WERI-Rb-1 (cell line): ENCODE data around the gene EIF4EBP3.

Experiments
- DNase-seq: peaks from one replicate; pipeline ENCODE4 v3.0.0-alpha.2; 2020
- H3K27ac ChIP-seq: fragments of 250-450 bp; sonication (Bioruptor Pico); 2 replicates; pipeline ENCODE4 v1.5.1; 2020; ENCODE audit warnings: mild to moderate bottlenecking, moderate library complexity
- H3K27me3 ChIP-seq: fragments of 250-450 bp; sonication (Bioruptor Pico); 2 replicates; pipeline ENCODE4 v1.5.1; 2021; ENCODE audit warnings: mild to moderate bottlenecking, low read depth, moderate library complexity; ENCODE audit not compliant: insufficient read depth, severe bottlenecking
- H3K36me3 ChIP-seq: fragments of 250-450 bp; sonication (Bioruptor Pico); 2 replicates; pipeline ENCODE4 v1.5.1; 2020; ENCODE audit warnings: mild to moderate bottlenecking, moderate library complexity
- H3K4me3 ChIP-seq: 2 replicates; pipeline ENCODE4 v1.5.1; 2011; ENCODE audit warnings: low read depth, mild to moderate bottlenecking, control low read depth, low read length
- H3K9me3 ChIP-seq: fragments of 250-450 bp; sonication (Bioruptor Pico); 2 replicates; pipeline ENCODE4 v1.5.1; 2021; ENCODE audit warnings: mild to moderate bottlenecking, moderate library complexity; ENCODE audit not compliant: severe bottlenecking
- CTCF ChIP-seq: IDR thresholded peaks from 2 replicates; pipeline ENCODE4 v1.5.1; 2011; ENCODE audit warnings: low read depth, mild to moderate bottlenecking, control low read depth, inconsistent platforms, low read length

The EIF4EBP3 gene

DNA sequence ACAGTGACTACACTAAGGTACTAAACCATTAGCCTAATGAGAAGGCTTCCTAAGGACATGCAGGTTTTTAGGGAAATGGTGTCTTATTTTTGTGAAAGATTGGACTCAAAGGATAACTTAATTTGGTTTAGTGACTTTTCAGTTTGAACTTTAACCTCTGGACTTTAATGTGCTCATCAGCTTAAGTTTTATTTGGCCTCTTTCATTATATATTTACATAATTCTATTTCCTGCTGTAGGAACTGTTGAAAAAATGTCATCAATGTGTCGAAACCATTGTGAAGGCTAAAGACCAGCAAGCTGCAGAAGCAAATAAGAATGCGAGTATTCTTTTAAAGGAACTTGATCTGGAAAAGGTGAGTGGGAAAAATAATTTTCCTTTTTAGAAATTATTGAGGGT is 34.3 kb upstream of the EIF4EBP3 start:
- H3K27ac ChIP-seq, result no peak overlapping the region
- H3K36me3 ChIP-seq, result peaks cover 78% of the 10 kb centered on the region
- H3K27me3 ChIP-seq, result no peaks in the 10 kb centered on the region
- no peak overlapping the region for H3K4me3 ChIP-seq
- TF ChIP-seq CTCF, result no peak
- no peaks in the 10 kb centered on the region for H3K9me3 ChIP-seq
- DNase-seq, result no peak

GRCh38 chr5:140524003-140524402 is 23.5 kb upstream of the EIF4EBP3 start:
- DNase-seq, result no peak
- Histone ChIP-seq H3K9me3 (no peaks in the 10 kb centered on the region), H3K36me3 (peaks cover 58% of the 10 kb centered on the region), H3K4me3 (no peak overlapping the region), H3K27me3 (no peaks in the 10 kb centered on the region), H3K27ac (no peak overlapping the region)
- TF ChIP-seq CTCF, result no peak

GRCh38 chr5:140540227-140540626 is 7.2 kb upstream of the EIF4EBP3 start:
- no peaks in the 10 kb centered on the region for H3K27me3 ChIP-seq
- no peak overlapping the region for H3K27ac ChIP-seq
- DNase-seq, result no peak
- H3K36me3 ChIP-seq, result peaks cover 91% of the 10 kb centered on the region
- H3K4me3 ChIP-seq, result no peak overlapping the region
- TF ChIP-seq CTCF, result no peak
- H3K9me3 ChIP-seq, result no peaks in the 10 kb centered on the region

GRCh38 chr5:140542972-140543371 is 4.5 kb upstream of the EIF4EBP3 start:
- Histone ChIP-seq H3K9me3 (no peaks in the 10 kb centered on the region), H3K36me3 (peaks cover 71% of the 10 kb centered on the region), H3K4me3 (no peak overlapping the region), H3K27ac (no peak overlapping the region), H3K27me3 (no peaks in the 10 kb centered on the region)
- no peak for TF ChIP-seq CTCF
- DNase-seq, result no peak

GRCh38 chr5:140544986-140545385 is 2.5 kb upstream of the EIF4EBP3 start:
- Histone ChIP-seq H3K27ac (no peak overlapping the region), H3K4me3 (no peak overlapping the region), H3K36me3 (peaks cover 63% of the 10 kb centered on the region), H3K27me3 (no peaks in the 10 kb centered on the region), H3K9me3 (no peaks in the 10 kb centered on the region)
- no peak for DNase-seq
- TF ChIP-seq CTCF, result no peak

DNA sequence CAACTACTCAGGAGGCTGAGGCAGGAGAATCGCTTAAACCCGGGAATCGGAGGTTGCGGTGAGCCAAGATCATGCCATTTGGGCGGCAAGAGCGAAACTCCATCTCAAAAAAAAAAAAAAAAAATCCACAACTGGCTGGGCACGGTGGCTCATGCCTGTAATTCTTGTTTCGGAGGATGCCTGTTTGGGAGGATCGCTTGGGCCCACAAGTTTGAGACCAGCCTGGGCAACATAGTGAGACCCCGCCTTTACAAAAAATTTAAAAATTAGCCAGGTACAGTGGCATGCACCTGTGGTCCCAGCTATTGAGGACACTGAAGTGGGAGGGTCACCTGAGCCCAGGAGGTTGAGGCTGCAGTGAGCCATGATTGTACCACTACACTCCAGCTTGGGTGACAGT is 1.9 kb upstream of the EIF4EBP3 start:
- no peak for TF ChIP-seq CTCF
- Histone ChIP-seq H3K27ac (no peak overlapping the region), H3K27me3 (no peaks in the 10 kb centered on the region), H3K9me3 (no peaks in the 10 kb centered on the region), H3K36me3 (peaks cover 63% of the 10 kb centered on the region), H3K4me3 (no peak overlapping the region)
- no peak for DNase-seq
